GM23248 (cell line): Measurements from ENCODE around the gene TMEM132A. TPM values are rescaled to one million over a fixed set of nuclear protein-coding genes. Genes with fewer than 3 reads are reported as not detected.

ENCODE experiments used
- DNase-seq: peaks from one replicate; pipeline ENCODE4 v3.0.0-alpha.2; 2015
- H2AFZ ChIP-seq: fragments of 200-600 bp; sonication (generic); 2 replicates; pipeline ENCODE4 v1.6.1; 2016; ENCODE audit warnings: antibody characterized with exemption
- H3F3A ChIP-seq: fragments of 200-600 bp; sonication (generic); 2 replicates; pipeline ENCODE4 v1.6.1; 2016; ENCODE audit warnings: mild to moderate bottlenecking, antibody characterized with exemption, mixed run types; ENCODE audit not compliant: insufficient read depth
- H3K27ac ChIP-seq: fragments of 200-600 bp; sonication (generic); 2 replicates; pipeline ENCODE4 v1.5.1; 2016; ENCODE audit warnings: mild to moderate bottlenecking
- H3K27me3 ChIP-seq: fragments of 200-600 bp; sonication (generic); replicated peaks from 2 replicates; pipeline ENCODE4 v1.6.1; 2016; ENCODE audit warnings: mild to moderate bottlenecking; ENCODE audit not compliant: insufficient read depth
- H3K36me3 ChIP-seq: fragments of 200-600 bp; sonication (generic); 2 replicates; pipeline ENCODE4 v1.6.1; 2016; ENCODE audit warnings: low read depth, mild to moderate bottlenecking
- H3K4me1 ChIP-seq: fragments of 200-600 bp; sonication (generic); 2 replicates; pipeline ENCODE4 v1.6.1; 2016; ENCODE audit warnings: mild to moderate bottlenecking; ENCODE audit not compliant: insufficient read depth
- H3K4me2 ChIP-seq: fragments of 200-600 bp; sonication (generic); one replicate; pipeline ENCODE4 v1.6.1; 2016; ENCODE audit warnings: mild to moderate bottlenecking; ENCODE audit not compliant: unreplicated experiment
- H3K4me3 ChIP-seq: fragments of 200-600 bp; sonication (generic); 2 replicates; pipeline ENCODE4 v1.5.1; 2016; ENCODE audit warnings: mild to moderate bottlenecking
- H3K79me2 ChIP-seq: fragments of 200-600 bp; sonication (generic); 2 replicates; pipeline ENCODE4 v1.6.1; 2016; ENCODE audit warnings: mild to moderate bottlenecking; ENCODE audit not compliant: insufficient read depth
- H3K9ac ChIP-seq: fragments of 200-600 bp; sonication (generic); 2 replicates; pipeline ENCODE4 v1.6.1; 2016; ENCODE audit warnings: mild to moderate bottlenecking
- H3K9me2 ChIP-seq: fragments of 200-600 bp; sonication (generic); 2 replicates; pipeline ENCODE4 v1.6.1; 2016; ENCODE audit warnings: mixed run types, mild to moderate bottlenecking, moderate library complexity; ENCODE audit not compliant: insufficient read depth
- H3K9me3 ChIP-seq: fragments of 200-600 bp; sonication (generic); one replicate; pipeline ENCODE4 v1.6.1; 2017; ENCODE audit warnings: low read depth
- H4K20me1 ChIP-seq: fragments of 200-600 bp; sonication (generic); 2 replicates; pipeline ENCODE4 v1.6.0; 2016; ENCODE audit not compliant: insufficient read depth
- EZH2 ChIP-seq: fragments of 200-600 bp; sonication (generic); IDR thresholded peaks from 2 replicates; pipeline ENCODE4 v1.6.1; 2018; ENCODE audit warnings: antibody characterized with exemption, mild to moderate bottlenecking; ENCODE audit not compliant: insufficient read depth, poor library complexity, severe bottlenecking
- EZH2phosphoT487 ChIP-seq: fragments of 200-600 bp; sonication (generic); IDR thresholded peaks from 2 replicates; pipeline ENCODE4 v1.6.1; 2018; ENCODE audit warnings: antibody characterized with exemption, moderate library complexity, mild to moderate bottlenecking, low read depth; ENCODE audit not compliant: insufficient read depth
- WGBS, 2 experiments: methylation state at CpG; one replicate each; pipeline ENCODE4 v1.1.6; 2015 to 2017; ENCODE audit warnings: low lambda C conversion rate in 2 of 2, low coverage in 1 of 2; ENCODE audit errors: missing lambda C conversion rate in 2 of 2; 5-methylcytosine and 5-hydroxymethylcytosine counted together
- in situ Hi-C: fragments of 300-500 bp; cut with MboI; formaldehyde crosslinking; loops from 2 replicates; pipeline ENCODE4 v1.15.0; 2020
- polyA plus RNA-seq: library from polyadenylated mRNA; unstranded; fragments of >200 nt; fragmentation: Nextera tagmentation; extraction: Ambion mirVana; gene quantifications from 2 replicates; pipeline ENCODE4 v1.2.1, GENCODE V29; 2016
- total RNA-seq: library from RNA; depleted of rRNA; stranded (reverse); fragments of >200 nt; shearing (Covaris generic); gene quantifications from 2 replicates; pipeline ENCODE4 v1.2.3, GENCODE V29; 2014; rRNA removed

The TMEM132A gene
- 27.2 and 28.2 TPM in 2 replicates for total RNA-seq
- polyA plus RNA-seq = 10.1 and 12.2 TPM in 2 replicates

DNA sequence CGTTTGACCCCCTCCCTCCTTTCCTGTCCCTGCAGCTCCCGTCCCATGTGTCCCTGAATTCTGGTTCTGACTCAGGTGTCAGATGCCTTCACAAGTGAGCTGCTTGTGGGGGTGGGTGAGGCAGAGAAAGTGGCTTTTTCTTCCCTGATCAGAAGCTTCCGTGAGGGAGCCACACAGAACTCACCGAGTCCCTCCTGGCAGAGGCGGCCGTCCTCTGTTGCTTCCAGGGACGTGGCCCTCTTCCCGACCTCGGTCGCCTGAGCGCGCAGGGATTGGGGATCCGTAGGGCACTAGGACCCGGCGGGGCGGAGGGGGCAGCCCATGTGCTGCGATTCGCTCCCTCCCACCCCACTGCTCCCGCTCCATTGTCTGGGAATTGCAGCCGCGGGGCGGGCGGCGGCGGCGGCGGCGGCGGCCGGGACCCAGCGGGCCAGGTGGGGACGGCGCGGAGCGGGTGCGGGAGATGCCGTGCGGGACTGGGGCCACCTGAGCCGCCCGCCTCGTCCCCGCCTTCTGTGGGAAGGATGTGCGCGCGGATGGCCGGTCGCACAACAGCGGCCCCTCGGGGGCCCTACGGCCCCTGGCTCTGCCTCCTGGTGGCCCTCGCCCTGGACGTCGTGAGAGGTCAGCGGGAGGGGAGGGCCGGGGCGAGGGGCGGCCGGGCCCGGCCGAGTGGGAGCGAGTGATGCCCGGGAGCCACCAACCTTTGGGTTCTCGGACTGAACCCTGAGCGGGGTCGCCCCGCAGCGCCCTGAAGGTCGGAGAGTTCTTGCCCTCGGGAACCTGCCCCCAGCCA lies at the start of gene TMEM132A:
TSS of gene TMEM132A (plus strand) at position 351 of the 796 bp plus-strand sequence. CDS start at position 525, 174 bp downstream.
- no peaks in the 10 kb centered on the region for H3K36me3 ChIP-seq
- H3K9me2 ChIP-seq = no peaks in the 10 kb centered on the region
- peak within 1 kb of the TSS; percentile 64 for H3K4me2 ChIP-seq
- H3K9me3 ChIP-seq = no peaks in the 10 kb centered on the region
- no peaks in the 10 kb centered on the region for H3F3A ChIP-seq
- DNase-seq = peak; percentile 86
- peak within 1 kb of the TSS; percentile 66 for H2AFZ ChIP-seq
- H3K27ac ChIP-seq = no peak within 1 kb of the TSS
- peaks cover 10% of the 10 kb centered on the region; the same call in 1 of the 2 replicates for H3K4me1 ChIP-seq
- H4K20me1 ChIP-seq = no peaks in the 10 kb centered on the region
- no peak for TF ChIP-seq EZH2
- TF ChIP-seq EZH2phosphoT487 = no peak
- no peaks in the 10 kb centered on the region for H3K27me3 ChIP-seq
- 2% methylated on average over 40 to 42 of the region's 69 CpGs for WGBS, 2 experiments
- peak within 1 kb of the TSS; percentile 60 for H3K9ac ChIP-seq
- peak within 1 kb of the TSS; percentile 72 for H3K4me3 ChIP-seq
- in situ Hi-C loops = no loop called here
- peaks cover 11% of the 10 kb centered on the region for H3K79me2 ChIP-seq

GRCh38 chr11:60875366-60876167 lies 48.7 kb upstream of the TMEM132A start:
- Histone ChIP-seq H4K20me1 (no peaks in the 10 kb centered on the region), H3K4me1 (peaks cover 22% of the 10 kb centered on the region), H3K9ac (no peak overlapping the region), H3K27ac (no peak overlapping the region), H3F3A (no peaks in the 10 kb centered on the region), H3K9me3 (no peaks in the 10 kb centered on the region), H3K79me2 (no peaks in the 10 kb centered on the region), H2AFZ (no peak overlapping the region), H3K36me3 (no peaks in the 10 kb centered on the region), H3K9me2 (no peaks in the 10 kb centered on the region), H3K4me2 (no peak overlapping the region), H3K27me3 (no peaks in the 10 kb centered on the region), H3K4me3 (no peak overlapping the region)
- in situ Hi-C loops = no loop called here
- TF ChIP-seq EZH2phosphoT487 (no peak), EZH2 (no peak)
- WGBS, 2 experiments = 68 to 71% methylated on average over 7 of the region's 7 CpGs
- DNase-seq = no peak

DNA sequence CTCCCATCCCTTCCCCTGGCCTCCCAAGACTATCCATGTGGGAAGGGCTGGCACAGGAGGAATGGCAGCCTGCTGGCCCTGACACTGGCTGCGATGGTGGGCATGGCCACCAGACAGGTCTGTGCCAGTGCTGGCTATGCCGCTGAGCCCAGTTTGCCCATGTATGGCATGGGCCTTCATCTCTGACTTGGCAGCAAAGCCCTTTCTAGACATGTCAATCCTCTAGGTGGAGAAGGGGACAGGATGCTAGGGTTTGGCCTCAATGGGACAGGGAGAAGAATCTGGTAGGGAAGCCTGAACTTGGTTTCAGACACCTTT lies 48.1 kb upstream of the TMEM132A start:
- Histone ChIP-seq H3K9me2 (no peaks in the 10 kb centered on the region), H3K9ac (no peak overlapping the region), H3K4me3 (no peak overlapping the region), H3K4me1 (peaks cover 22% of the 10 kb centered on the region), H3F3A (no peaks in the 10 kb centered on the region), H3K27me3 (no peaks in the 10 kb centered on the region), H3K36me3 (no peaks in the 10 kb centered on the region), H2AFZ (no peak overlapping the region), H3K9me3 (no peaks in the 10 kb centered on the region), H3K27ac (no peak overlapping the region), H4K20me1 (no peaks in the 10 kb centered on the region), H3K4me2 (no peak overlapping the region), H3K79me2 (no peaks in the 10 kb centered on the region)
- WGBS, 2 experiments = 100% methylated on average over 2 of the region's 2 CpGs
- in situ Hi-C loops = no loop called here
- TF ChIP-seq EZH2 (no peak), EZH2phosphoT487 (no peak)
- DNase-seq = no peak

GRCh38 chr11:60878245-60879101 lies 45.8 kb upstream of the TMEM132A start:
- in situ Hi-C loops = no loop called here
- no peaks in the 10 kb centered on the region for H4K20me1 ChIP-seq
- no peaks in the 10 kb centered on the region for H3K9me3 ChIP-seq
- no peak overlapping the region for H3K9ac ChIP-seq
- H3K4me1 ChIP-seq = 0 out of 2 replicates have a peak, but pooled peaks cover under 1% of the 10 kb centered on the region
- no peaks in the 10 kb centered on the region for H3K27me3 ChIP-seq
- H3K4me3 ChIP-seq = no peak overlapping the region
- 49 to 64% methylated on average over 5 of the region's 5 CpGs for WGBS, 2 experiments
- TF ChIP-seq EZH2 (no peak), EZH2phosphoT487 (no peak)
- DNase-seq = no peak
- H3F3A ChIP-seq = no peaks in the 10 kb centered on the region
- no peak overlapping the region for H3K27ac ChIP-seq
- no peaks in the 10 kb centered on the region for H3K79me2 ChIP-seq
- H3K9me2 ChIP-seq = no peaks in the 10 kb centered on the region
- no peak overlapping the region for H2AFZ ChIP-seq
- no peaks in the 10 kb centered on the region for H3K36me3 ChIP-seq
- H3K4me2 ChIP-seq = no peak overlapping the region
